ENCODE measurements around the gene SYNDIG1. TPM values are rescaled to one million over a fixed set of nuclear protein-coding genes. Genes with fewer than 3 reads are reported as not detected.

Gene SYNDIG1
- total and polyA plus RNA-seq, 2 of the 4 experiments (the other 2 are of a cell fraction) = not detected

DNA sequence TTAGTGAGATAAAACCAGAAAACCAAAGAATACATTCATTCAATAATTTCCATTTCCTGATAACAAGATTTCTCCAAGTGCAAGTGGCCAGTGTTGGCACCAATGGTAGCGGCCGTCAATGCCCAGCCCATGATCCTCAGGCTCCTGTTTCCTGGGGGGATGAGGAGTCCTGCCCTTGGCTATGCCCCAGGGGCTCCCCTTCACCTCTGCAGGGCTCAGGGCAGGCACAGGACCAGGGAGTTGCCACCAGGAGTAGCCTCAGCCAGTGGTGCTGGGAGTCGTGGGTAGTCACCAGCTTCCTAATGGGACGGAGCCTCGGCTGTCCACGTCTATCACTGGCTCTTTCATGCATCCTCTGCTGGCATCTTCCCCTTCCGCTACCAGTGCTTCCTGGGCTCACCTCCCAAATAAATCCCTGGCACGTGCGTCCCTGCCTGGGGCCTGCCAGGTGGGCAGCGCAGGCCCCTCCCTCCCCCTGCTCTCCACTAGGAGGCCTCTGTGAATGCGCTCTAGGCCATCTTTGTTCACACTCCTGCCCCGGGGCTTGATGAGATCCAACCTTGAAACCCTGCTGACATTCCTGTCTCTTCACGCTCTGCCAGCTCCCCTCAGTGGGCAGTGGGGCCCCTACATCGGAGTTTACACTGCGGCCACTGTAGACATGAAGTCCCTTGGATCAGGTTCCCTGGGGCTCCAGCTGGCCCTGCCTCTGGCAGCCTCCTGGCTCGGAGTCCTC is 215.7 kb downstream of the SYNDIG1 start:
- no peaks in the 10 kb centered on the region for H3K4me1 ChIP-seq (ENCODE audit: control insufficient read depth, insufficient read depth, low read length)
- ATAC-seq (ENCODE audit: low read depth) = no peak
- no peak overlapping the region for H3K56ac ChIP-seq (ENCODE audit: extremely low read depth, insufficient read depth, low read length)
- no peaks in the 10 kb centered on the region for H3K9me3 ChIP-seq (ENCODE audit: control insufficient read depth, insufficient read depth, low read length)
- H2AK9ac ChIP-seq (replicated peaks; ENCODE audit: low read depth, low read length, poor library complexity) = no peak overlapping the region
- no peak overlapping the region for H4K5ac ChIP-seq (ENCODE audit: low read depth, low read length)
- no peaks in the 10 kb centered on the region for H3K9me1 ChIP-seq (ENCODE audit: insufficient read depth, low read length)
- no peak overlapping the region for H3K18ac ChIP-seq (ENCODE audit: low read depth, low read length)
- in situ Hi-C loops (cut with MboI; ENCODE audit: low sequenced_read_pairs) = no loop called here
- intact Hi-C loops (cut with micrococcal nuclease) = no loop called here
- no peak overlapping the region for H3K4me3 ChIP-seq (ENCODE audit: insufficient read depth, low read depth, low read length)
- H3K79me1 ChIP-seq (ENCODE audit: low read depth in 1 of 2, low read length in 2 of 2) = no peaks in the 10 kb centered on the region
- peaks cover 10% of the 10 kb centered on the region for H3K27me3 ChIP-seq (ENCODE audit: control insufficient read depth, insufficient read depth, low read length)
- H2BK15ac ChIP-seq (ENCODE audit: low read depth, low read length) = no peak overlapping the region
- no peak overlapping the region for H2AFZ ChIP-seq (replicated peaks; ENCODE audit: low read length, poor library complexity)
- POLR2A ChIA-PET (ENCODE audit: unreplicated experiment) = no interaction called here
- DNase-seq = no peak
- H3K14ac ChIP-seq (replicated peaks; ENCODE audit: low read depth, low read length) = no peak overlapping the region
- dilution Hi-C loops (cut with HindIII; ENCODE audit: low sequenced_read_pairs, unreplicated experiment) = no loop called here
- no peak overlapping the region for H2BK120ac ChIP-seq (ENCODE audit: low read depth, low read length)
- H3K23ac ChIP-seq (ENCODE audit: low read depth, low read length) = no peak overlapping the region
- no peak overlapping the region for H3K4me2 ChIP-seq (ENCODE audit: low read depth, low read length)
- WGBS, 2 experiments (ENCODE audit: extremely low coverage in 2 of 2, insufficient read length in 1 of 2) = 73% methylated on average over 10 of the region's 16 CpGs; no CpG with 5 or more reads in 1 of the 2 experiments
- no peak overlapping the region for H2BK20ac ChIP-seq (ENCODE audit: low read depth, low read length)
- CTCF ChIA-PET = no interaction called here
- H3K9ac ChIP-seq (ENCODE audit: low read depth, low read length) = no peak overlapping the region
- H2AK5ac ChIP-seq (ENCODE audit: low read depth, low read length) = no peak overlapping the region
- no peak overlapping the region for H3K4ac ChIP-seq (ENCODE audit: low read depth, low read length)
- H4K8ac ChIP-seq (ENCODE audit: low read depth in 2 of 2, low read length in 2 of 2) = no peak overlapping the region
- no TSS peak for BruUV-seq (replicated peaks)
- no peak overlapping the region for H4K91ac ChIP-seq (ENCODE audit: insufficient read depth, low read depth, low read length)
- TF ChIP-seq CHD1 (IDR thresholded peaks at IDR 0.05; ENCODE audit: low read depth, low read length) (no peak), NFE2L2 (IDR thresholded peaks at IDR 0.05; ENCODE audit: low read depth, low read length) (no peak), RCOR1 (IDR thresholded peaks at IDR 0.05; ENCODE audit: insufficient replicate concordance, low read length) (no peak), MAFK (IDR thresholded peaks at IDR 0.05; ENCODE audit: low read depth, low read length) (no peak), RAD21 (IDR thresholded peaks at IDR 0.05; ENCODE audit: low read length) (no peak), RFX5 (IDR thresholded peaks at IDR 0.05; ENCODE audit: low read depth, low read length) (no peak), POLR2A (IDR thresholded peaks at IDR 0.05; ENCODE audit: low read depth, low read length) (no peak), CEBPB (IDR thresholded peaks at IDR 0.05; ENCODE audit: low read depth, low read length) (no peak), FOS (IDR thresholded peaks at IDR 0.05; ENCODE audit: low read depth, low read length) (no peak), MXI1 (IDR thresholded peaks at IDR 0.05; ENCODE audit: borderline replicate concordance, low read depth, low read length) (no peak), BHLHE40 (IDR thresholded peaks at IDR 0.05; ENCODE audit: low read depth, low read length) (no peak), SMC3 (IDR thresholded peaks at IDR 0.05; ENCODE audit: low read depth, low read length) (no peak), MAZ (IDR thresholded peaks at IDR 0.05; ENCODE audit: borderline replicate concordance, low read depth, low read length) (no peak)
- TF ChIP-seq, protein P1, sequence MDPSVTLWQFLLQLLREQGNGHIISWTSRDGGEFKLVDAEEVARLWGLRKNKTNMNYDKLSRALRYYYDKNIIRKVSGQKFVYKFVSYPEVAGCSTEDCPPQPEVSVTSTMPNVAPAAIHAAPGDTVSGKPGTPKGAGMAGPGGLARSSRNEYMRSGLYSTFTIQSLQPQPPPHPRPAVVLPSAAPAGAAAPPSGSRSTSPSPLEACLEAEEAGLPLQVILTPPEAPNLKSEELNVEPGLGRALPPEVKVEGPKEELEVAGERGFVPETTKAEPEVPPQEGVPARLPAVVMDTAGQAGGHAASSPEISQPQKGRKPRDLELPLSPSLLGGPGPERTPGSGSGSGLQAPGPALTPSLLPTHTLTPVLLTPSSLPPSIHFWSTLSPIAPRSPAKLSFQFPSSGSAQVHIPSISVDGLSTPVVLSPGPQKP (IDR thresholded peaks at IDR 0.05; ENCODE audit: borderline replicate concordance, low read depth, low read length) = no peak
- TF ChIP-seq, protein P2, sequence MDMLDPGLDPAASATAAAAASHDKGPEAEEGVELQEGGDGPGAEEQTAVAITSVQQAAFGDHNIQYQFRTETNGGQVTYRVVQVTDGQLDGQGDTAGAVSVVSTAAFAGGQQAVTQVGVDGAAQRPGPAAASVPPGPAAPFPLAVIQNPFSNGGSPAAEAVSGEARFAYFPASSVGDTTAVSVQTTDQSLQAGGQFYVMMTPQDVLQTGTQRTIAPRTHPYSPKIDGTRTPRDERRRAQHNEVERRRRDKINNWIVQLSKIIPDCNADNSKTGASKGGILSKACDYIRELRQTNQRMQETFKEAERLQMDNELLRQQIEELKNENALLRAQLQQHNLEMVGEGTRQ (IDR thresholded peaks at IDR 0.05; ENCODE audit: low read depth, low read length) = no peak
- TF ChIP-seq, protein P3, sequence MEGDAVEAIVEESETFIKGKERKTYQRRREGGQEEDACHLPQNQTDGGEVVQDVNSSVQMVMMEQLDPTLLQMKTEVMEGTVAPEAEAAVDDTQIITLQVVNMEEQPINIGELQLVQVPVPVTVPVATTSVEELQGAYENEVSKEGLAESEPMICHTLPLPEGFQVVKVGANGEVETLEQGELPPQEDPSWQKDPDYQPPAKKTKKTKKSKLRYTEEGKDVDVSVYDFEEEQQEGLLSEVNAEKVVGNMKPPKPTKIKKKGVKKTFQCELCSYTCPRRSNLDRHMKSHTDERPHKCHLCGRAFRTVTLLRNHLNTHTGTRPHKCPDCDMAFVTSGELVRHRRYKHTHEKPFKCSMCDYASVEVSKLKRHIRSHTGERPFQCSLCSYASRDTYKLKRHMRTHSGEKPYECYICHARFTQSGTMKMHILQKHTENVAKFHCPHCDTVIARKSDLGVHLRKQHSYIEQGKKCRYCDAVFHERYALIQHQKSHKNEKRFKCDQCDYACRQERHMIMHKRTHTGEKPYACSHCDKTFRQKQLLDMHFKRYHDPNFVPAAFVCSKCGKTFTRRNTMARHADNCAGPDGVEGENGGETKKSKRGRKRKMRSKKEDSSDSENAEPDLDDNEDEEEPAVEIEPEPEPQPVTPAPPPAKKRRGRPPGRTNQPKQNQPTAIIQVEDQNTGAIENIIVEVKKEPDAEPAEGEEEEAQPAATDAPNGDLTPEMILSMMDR (conservative IDR thresholded peaks at IDR 0.05; ENCODE audit: low read depth, low read length) = no peak
- no peak overlapping the region for H3K27ac ChIP-seq (ENCODE audit: insufficient read depth, low read length)
- H4K20me1 ChIP-seq (ENCODE audit: insufficient read depth, low read length) = no peaks in the 10 kb centered on the region
- no peak overlapping the region for H2BK5ac ChIP-seq (ENCODE audit: low read depth, low read length, poor library complexity, severe bottlenecking)
- no peaks in the 10 kb centered on the region for H3K36me3 ChIP-seq (ENCODE audit: control insufficient read depth, insufficient read depth, low read length)

All from IMR-90 (cell line).